ENCODE data around the gene MUSTN1.

- TF ChIP-seq CTCF (IDR thresholded peaks at IDR 0.05): no peak
- TF ChIP-seq EZH2 (IDR thresholded peaks at IDR 0.05; ENCODE audit: borderline replicate concordance, insufficient read depth, low read depth, low read length, poor library complexity, severe bottlenecking): no peak
These were observed 44.1 kb downstream of the MUSTN1 start for GRCh38 chr3:52790741-52791140.
